GM12878 (cell line): ENCODE measurements around the gene AZGP1.
"Not testable (repeated sequence)": the region's sequence is repeated elsewhere in the genome, so short reads cannot be mapped to it uniquely, and the experiment has no call there.

Experiments
- CHD2 ChIP-seq: IDR thresholded peaks from 2 replicates; pipeline ENCODE4 v1.6.1; 2011; ENCODE audit warnings: low read depth, low read length, improper control_type of control experiment, borderline replicate concordance
- EZH2 ChIP-seq: IDR thresholded peaks from 2 replicates; pipeline ENCODE4 v1.6.1; 2012; ENCODE audit warnings: low read depth, mild to moderate bottlenecking, control low read depth, inconsistent platforms, low read length, borderline replicate concordance; ENCODE audit not compliant: control insufficient read depth
- MXI1 ChIP-seq: fragments of 150-350 bp; IDR thresholded peaks from 2 replicates; pipeline ENCODE4 v1.6.1; 2011; ENCODE audit warnings: low read depth, mild to moderate bottlenecking, inconsistent platforms, low read length, improper control_type of control experiment
- PAX8 ChIP-seq: fragments of 450-650 bp; IDR thresholded peaks from 2 replicates; pipeline ENCODE4 v1.6.1; 2017; ENCODE audit warnings: mild to moderate bottlenecking, moderate library complexity
- POLR2A ChIP-seq: IDR thresholded peaks from 2 replicates; pipeline ENCODE4 v1.6.1; 2011; ENCODE audit warnings: low read depth, mild to moderate bottlenecking, low read length
- SIN3A ChIP-seq: IDR thresholded peaks from 2 replicates; pipeline ENCODE4 v1.6.1; 2012; ENCODE audit warnings: low read depth, low read length, improper control_type of control experiment
- SMC3 ChIP-seq: IDR thresholded peaks from 2 replicates; pipeline ENCODE4 v1.6.1; 2011; ENCODE audit warnings: low read length, improper control_type of control experiment, borderline replicate concordance
- SREBF2 ChIP-seq: IDR thresholded peaks from 2 replicates; pipeline ENCODE4 v1.6.1; 2012; ENCODE audit warnings: mild to moderate bottlenecking, low read length
- STAT1 ChIP-seq: fragments of 450-650 bp; conservative IDR thresholded peaks from 2 replicates; pipeline ENCODE4 v1.6.1; 2014; ENCODE audit warnings: antibody characterized with exemption, mild to moderate bottlenecking
- TF ChIP-seq, protein P1 (sequence below), 3 experiments: IDR thresholded peaks in 2 of 3; conservative IDR thresholded peaks in 1 of 3; 2 replicates each; pipeline ENCODE4 v1.5.1; 2011; ENCODE audit warnings: low read depth in 3 of 3, low read length in 3 of 3, mild to moderate bottlenecking in 3 of 3, control low read depth in 2 of 3, moderate library complexity in 2 of 3, inconsistent platforms in 1 of 3, mixed read lengths in 1 of 3; ENCODE audit not compliant: control insufficient read depth in 2 of 3, insufficient read depth in 1 of 3; ENCODE audit errors: extremely low read depth in 1 of 3
- TF ChIP-seq, protein P2 (sequence below): IDR thresholded peaks from 2 replicates; pipeline ENCODE4 v1.6.1; 2012; ENCODE audit warnings: mild to moderate bottlenecking, low read depth, low read length

DNA sequence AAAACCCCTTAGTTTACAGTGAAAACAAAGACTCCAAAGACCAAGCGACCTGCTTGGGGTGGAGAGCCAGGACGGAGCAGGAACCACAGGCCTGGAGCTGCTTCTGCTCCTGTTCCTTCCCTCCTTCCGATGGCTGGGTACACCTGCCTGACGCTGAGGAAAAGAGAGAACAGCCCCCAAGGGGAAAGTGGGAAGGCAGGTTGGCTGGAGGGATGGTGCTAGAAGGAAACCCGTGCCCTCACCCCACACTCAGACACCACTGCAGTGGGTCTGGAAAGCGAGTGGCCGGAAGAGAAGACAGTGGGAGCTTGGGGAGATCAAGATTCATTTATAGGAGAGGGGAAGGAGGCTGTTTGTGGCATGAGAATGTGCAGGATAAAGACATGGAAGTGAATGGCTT, 5.2 kb upstream of the AZGP1 start:
- not testable (repeated sequence) for TF ChIP-seq POLR2A, SREBF2, SMC3, MXI1, EZH2, PAX8, SIN3A, STAT1, CHD2
- TF ChIP-seq, protein P1, sequence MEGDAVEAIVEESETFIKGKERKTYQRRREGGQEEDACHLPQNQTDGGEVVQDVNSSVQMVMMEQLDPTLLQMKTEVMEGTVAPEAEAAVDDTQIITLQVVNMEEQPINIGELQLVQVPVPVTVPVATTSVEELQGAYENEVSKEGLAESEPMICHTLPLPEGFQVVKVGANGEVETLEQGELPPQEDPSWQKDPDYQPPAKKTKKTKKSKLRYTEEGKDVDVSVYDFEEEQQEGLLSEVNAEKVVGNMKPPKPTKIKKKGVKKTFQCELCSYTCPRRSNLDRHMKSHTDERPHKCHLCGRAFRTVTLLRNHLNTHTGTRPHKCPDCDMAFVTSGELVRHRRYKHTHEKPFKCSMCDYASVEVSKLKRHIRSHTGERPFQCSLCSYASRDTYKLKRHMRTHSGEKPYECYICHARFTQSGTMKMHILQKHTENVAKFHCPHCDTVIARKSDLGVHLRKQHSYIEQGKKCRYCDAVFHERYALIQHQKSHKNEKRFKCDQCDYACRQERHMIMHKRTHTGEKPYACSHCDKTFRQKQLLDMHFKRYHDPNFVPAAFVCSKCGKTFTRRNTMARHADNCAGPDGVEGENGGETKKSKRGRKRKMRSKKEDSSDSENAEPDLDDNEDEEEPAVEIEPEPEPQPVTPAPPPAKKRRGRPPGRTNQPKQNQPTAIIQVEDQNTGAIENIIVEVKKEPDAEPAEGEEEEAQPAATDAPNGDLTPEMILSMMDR (IDR thresholded peaks at IDR 0.05 in 2 of 3, conservative IDR thresholded peaks at IDR 0.05 in 1 of 3; ENCODE audit: control insufficient read depth in 2 of 3, extremely low read depth in 1 of 3, insufficient read depth in 1 of 3, low read depth in 3 of 3, low read length in 3 of 3) = not testable (repeated sequence)
- TF ChIP-seq, protein P2, sequence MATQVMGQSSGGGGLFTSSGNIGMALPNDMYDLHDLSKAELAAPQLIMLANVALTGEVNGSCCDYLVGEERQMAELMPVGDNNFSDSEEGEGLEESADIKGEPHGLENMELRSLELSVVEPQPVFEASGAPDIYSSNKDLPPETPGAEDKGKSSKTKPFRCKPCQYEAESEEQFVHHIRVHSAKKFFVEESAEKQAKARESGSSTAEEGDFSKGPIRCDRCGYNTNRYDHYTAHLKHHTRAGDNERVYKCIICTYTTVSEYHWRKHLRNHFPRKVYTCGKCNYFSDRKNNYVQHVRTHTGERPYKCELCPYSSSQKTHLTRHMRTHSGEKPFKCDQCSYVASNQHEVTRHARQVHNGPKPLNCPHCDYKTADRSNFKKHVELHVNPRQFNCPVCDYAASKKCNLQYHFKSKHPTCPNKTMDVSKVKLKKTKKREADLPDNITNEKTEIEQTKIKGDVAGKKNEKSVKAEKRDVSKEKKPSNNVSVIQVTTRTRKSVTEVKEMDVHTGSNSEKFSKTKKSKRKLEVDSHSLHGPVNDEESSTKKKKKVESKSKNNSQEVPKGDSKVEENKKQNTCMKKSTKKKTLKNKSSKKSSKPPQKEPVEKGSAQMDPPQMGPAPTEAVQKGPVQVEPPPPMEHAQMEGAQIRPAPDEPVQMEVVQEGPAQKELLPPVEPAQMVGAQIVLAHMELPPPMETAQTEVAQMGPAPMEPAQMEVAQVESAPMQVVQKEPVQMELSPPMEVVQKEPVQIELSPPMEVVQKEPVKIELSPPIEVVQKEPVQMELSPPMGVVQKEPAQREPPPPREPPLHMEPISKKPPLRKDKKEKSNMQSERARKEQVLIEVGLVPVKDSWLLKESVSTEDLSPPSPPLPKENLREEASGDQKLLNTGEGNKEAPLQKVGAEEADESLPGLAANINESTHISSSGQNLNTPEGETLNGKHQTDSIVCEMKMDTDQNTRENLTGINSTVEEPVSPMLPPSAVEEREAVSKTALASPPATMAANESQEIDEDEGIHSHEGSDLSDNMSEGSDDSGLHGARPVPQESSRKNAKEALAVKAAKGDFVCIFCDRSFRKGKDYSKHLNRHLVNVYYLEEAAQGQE = not testable (repeated sequence)
